Stimulated activated naive CD8-positive, alpha-beta T cell treated with anti-CD3 and anti-CD28 coated beads, Interleukin-15, Interleukin-2, amounts not matched to agents 100 ng/mL and 50 ng/mL, for 24 hours (primary cell): ENCODE results near the gene SEMA5A.

Source experiments
- H3K27ac Mint-ChIP-seq: one replicate; pipeline ENCODE4 v1.8.0; 2021; ENCODE audit warnings: mild to moderate bottlenecking, mixed read lengths
- H3K27me3 Mint-ChIP-seq: one replicate; pipeline ENCODE4 v1.8.0; 2021; ENCODE audit warnings: mixed read lengths
- H3K36me3 Mint-ChIP-seq: one replicate; pipeline ENCODE4 v1.8.0; 2021; ENCODE audit warnings: low read depth, mixed read lengths
- H3K4me1 Mint-ChIP-seq: one replicate; pipeline ENCODE4 v1.8.0; 2021; ENCODE audit warnings: low read depth, mixed read lengths
- H3K4me3 Mint-ChIP-seq: one replicate; pipeline ENCODE4 v1.8.0; 2021; ENCODE audit warnings: mild to moderate bottlenecking, mixed read lengths
- H3K9me3 Mint-ChIP-seq: one replicate; pipeline ENCODE4 v1.8.0; 2021; ENCODE audit warnings: mixed read lengths

SEMA5A gene

GRCh38 chr5:9082996-9083395, 462.9 kb downstream of the SEMA5A start:
- H3K4me3 Mint-ChIP-seq: no peak overlapping the region
- no peak overlapping the region for H3K27ac Mint-ChIP-seq
- H3K36me3 Mint-ChIP-seq: no peaks in the 10 kb centered on the region
- H3K4me1 Mint-ChIP-seq: no peaks in the 10 kb centered on the region
- peaks cover 10% of the 10 kb centered on the region for H3K9me3 Mint-ChIP-seq
- no peaks in the 10 kb centered on the region for H3K27me3 Mint-ChIP-seq

GRCh38 chr5:9072701-9073100, 473.2 kb downstream of the SEMA5A start:
- Mint-ChIP-seq H3K9me3 (peaks cover 8% of the 10 kb centered on the region), H3K36me3 (no peaks in the 10 kb centered on the region), H3K27me3 (no peaks in the 10 kb centered on the region), H3K4me3 (no peak overlapping the region), H3K27ac (no peak overlapping the region), H3K4me1 (no peaks in the 10 kb centered on the region)

- Mint-ChIP-seq H3K36me3 (no peaks in the 10 kb centered on the region), H3K27ac (no peak overlapping the region), H3K4me3 (no peak overlapping the region), H3K27me3 (no peaks in the 10 kb centered on the region), H3K9me3 (peaks cover 10% of the 10 kb centered on the region), H3K4me1 (no peaks in the 10 kb centered on the region)
Measured at GRCh38 chr5:9071524-9071923, 474.4 kb downstream of the SEMA5A start.

GRCh38 chr5:9071074-9071473, 474.8 kb downstream of the SEMA5A start:
- Mint-ChIP-seq H3K36me3 (no peaks in the 10 kb centered on the region), H3K4me1 (no peaks in the 10 kb centered on the region), H3K9me3 (peaks cover 10% of the 10 kb centered on the region), H3K4me3 (no peak overlapping the region), H3K27me3 (no peaks in the 10 kb centered on the region), H3K27ac (no peak overlapping the region)

GRCh38 chr5:9069650-9070049, 476.2 kb downstream of the SEMA5A start:
- H3K27ac Mint-ChIP-seq: no peak overlapping the region
- H3K9me3 Mint-ChIP-seq: peaks cover 10% of the 10 kb centered on the region
- no peaks in the 10 kb centered on the region for H3K36me3 Mint-ChIP-seq
- no peak overlapping the region for H3K4me3 Mint-ChIP-seq
- no peaks in the 10 kb centered on the region for H3K27me3 Mint-ChIP-seq
- H3K4me1 Mint-ChIP-seq: no peaks in the 10 kb centered on the region

GRCh38 chr5:9067154-9067553, 478.7 kb downstream of the SEMA5A start:
- Mint-ChIP-seq H3K4me1 (no peaks in the 10 kb centered on the region), H3K4me3 (no peak overlapping the region), H3K36me3 (no peaks in the 10 kb centered on the region), H3K27me3 (no peaks in the 10 kb centered on the region), H3K27ac (no peak overlapping the region), H3K9me3 (peaks cover 14% of the 10 kb centered on the region)

- H3K4me3 Mint-ChIP-seq: no peak overlapping the region
- H3K9me3 Mint-ChIP-seq: peaks cover 14% of the 10 kb centered on the region
- no peak overlapping the region for H3K27ac Mint-ChIP-seq
- H3K36me3 Mint-ChIP-seq: no peaks in the 10 kb centered on the region
- no peaks in the 10 kb centered on the region for H3K4me1 Mint-ChIP-seq
- no peaks in the 10 kb centered on the region for H3K27me3 Mint-ChIP-seq
Measured at GRCh38 chr5:9066349-9066748, 479.5 kb downstream of the SEMA5A start.

- Mint-ChIP-seq H3K36me3 (no peaks in the 10 kb centered on the region), H3K9me3 (peaks cover 10% of the 10 kb centered on the region), H3K27me3 (no peaks in the 10 kb centered on the region), H3K4me1 (no peaks in the 10 kb centered on the region), H3K4me3 (no peak overlapping the region), H3K27ac (no peak overlapping the region)
Measured at GRCh38 chr5:9063615-9064245, 482.1 kb downstream of the SEMA5A start.

GRCh38 chr5:9062873-9063272, 483.0 kb downstream of the SEMA5A start:
- Mint-ChIP-seq H3K9me3 (peaks cover 8% of the 10 kb centered on the region), H3K4me1 (no peaks in the 10 kb centered on the region), H3K27ac (no peak overlapping the region), H3K27me3 (no peaks in the 10 kb centered on the region), H3K4me3 (no peak overlapping the region), H3K36me3 (no peaks in the 10 kb centered on the region)

- H3K4me3 Mint-ChIP-seq: no peak overlapping the region
- H3K9me3 Mint-ChIP-seq: peaks cover 3% of the 10 kb centered on the region
- no peaks in the 10 kb centered on the region for H3K27me3 Mint-ChIP-seq
- no peaks in the 10 kb centered on the region for H3K36me3 Mint-ChIP-seq
- H3K27ac Mint-ChIP-seq: no peak overlapping the region
- H3K4me1 Mint-ChIP-seq: no peaks in the 10 kb centered on the region
Measured at GRCh38 chr5:9059920-9060691, 485.8 kb downstream of the SEMA5A start.

- no peaks in the 10 kb centered on the region for H3K4me1 Mint-ChIP-seq
- H3K27ac Mint-ChIP-seq: no peak overlapping the region
- H3K36me3 Mint-ChIP-seq: no peaks in the 10 kb centered on the region
- H3K4me3 Mint-ChIP-seq: no peak overlapping the region
- no peaks in the 10 kb centered on the region for H3K27me3 Mint-ChIP-seq
- H3K9me3 Mint-ChIP-seq: no peaks in the 10 kb centered on the region
Measured at GRCh38 chr5:9058666-9059065, 487.2 kb downstream of the SEMA5A start.

GRCh38 chr5:9058161-9058560, 487.7 kb downstream of the SEMA5A start:
- H3K36me3 Mint-ChIP-seq: no peaks in the 10 kb centered on the region
- H3K9me3 Mint-ChIP-seq: no peaks in the 10 kb centered on the region
- no peaks in the 10 kb centered on the region for H3K27me3 Mint-ChIP-seq
- H3K4me1 Mint-ChIP-seq: no peaks in the 10 kb centered on the region
- no peak overlapping the region for H3K4me3 Mint-ChIP-seq
- no peak overlapping the region for H3K27ac Mint-ChIP-seq

- no peaks in the 10 kb centered on the region for H3K36me3 Mint-ChIP-seq
Measured at GRCh38 chr5:9057406-9058000, 488.4 kb downstream of the SEMA5A start.

GRCh38 chr5:9056046-9056445, 489.8 kb downstream of the SEMA5A start:
- H3K9me3 Mint-ChIP-seq: no peaks in the 10 kb centered on the region
- H3K4me1 Mint-ChIP-seq: no peaks in the 10 kb centered on the region
- H3K27ac Mint-ChIP-seq: no peak overlapping the region
- H3K27me3 Mint-ChIP-seq: no peaks in the 10 kb centered on the region
- no peaks in the 10 kb centered on the region for H3K36me3 Mint-ChIP-seq
- no peak overlapping the region for H3K4me3 Mint-ChIP-seq

More at GRCh38 chr5:9057406-9058000, 488.4 kb downstream of the SEMA5A start:
- no peaks in the 10 kb centered on the region for H3K27me3 Mint-ChIP-seq
- no peaks in the 10 kb centered on the region for H3K9me3 Mint-ChIP-seq
- H3K27ac Mint-ChIP-seq: no peak overlapping the region
- no peaks in the 10 kb centered on the region for H3K4me1 Mint-ChIP-seq
- H3K4me3 Mint-ChIP-seq: no peak overlapping the region

GRCh38 chr5:9054821-9055589, 490.9 kb downstream of the SEMA5A start:
- H3K27me3 Mint-ChIP-seq: no peaks in the 10 kb centered on the region
- H3K4me1 Mint-ChIP-seq: no peaks in the 10 kb centered on the region
- H3K4me3 Mint-ChIP-seq: no peak overlapping the region
- H3K27ac Mint-ChIP-seq: no peak overlapping the region
- H3K36me3 Mint-ChIP-seq: no peaks in the 10 kb centered on the region
- peaks cover 8% of the 10 kb centered on the region for H3K9me3 Mint-ChIP-seq
